Lung (tissue), 12 donors: ENCODE results near the gene FUT1. TPM values are rescaled to one million over a fixed set of nuclear protein-coding genes. Genes with fewer than 3 reads are reported as not detected.
A peak's percentile ranks its signal among the peaks of the same experiment; 100 is the strongest.

Experiments
- ATAC-seq: fragments of 200-7000 bp; cut with Tn5 transposase; one replicate; pipeline ENCODE4 v1.9.1; 2020; ENCODE audit warnings: moderate number of reproducible peaks; ENCODE audit not compliant: insufficient read depth, low FRiP score
- DNase-seq, 3 donors: peaks; one replicate each; pipeline ENCODE4 v3.0.0-alpha.2; 2013 to 2017
- H3K27ac ChIP-seq, 2 donors: one replicate each; pipeline ENCODE4 v1.5.1; 2013; ENCODE audit warnings: mild to moderate bottlenecking in 2 of 2, moderate library complexity in 2 of 2, control low read depth in 1 of 2, inconsistent platforms in 1 of 2, low read depth in 1 of 2, low read length in 1 of 2
- H3K27me3 ChIP-seq, 3 donors: one replicate each; pipeline ENCODE4 v1.5.1; 2013; ENCODE audit warnings: low read length in 2 of 3; ENCODE audit not compliant: control insufficient read depth in 3 of 3, insufficient read depth in 3 of 3
- H3K36me3 ChIP-seq, 4 donors: one replicate each; pipeline ENCODE4 v1.5.1; 2013; ENCODE audit warnings: low read length in 4 of 4, mild to moderate bottlenecking in 1 of 4, moderate library complexity in 1 of 4; ENCODE audit not compliant: control insufficient read depth in 4 of 4, insufficient read depth in 4 of 4
- H3K4me1 ChIP-seq, 5 donors: one replicate each; pipeline ENCODE4 v1.5.1; 2013; ENCODE audit warnings: low read length in 5 of 5, mild to moderate bottlenecking in 2 of 5, moderate library complexity in 1 of 5; ENCODE audit not compliant: control insufficient read depth in 5 of 5, insufficient read depth in 5 of 5
- H3K4me3 ChIP-seq: one replicate; pipeline ENCODE4 v1.5.1; 2013; ENCODE audit warnings: mild to moderate bottlenecking, control low read depth, moderate library complexity
- H3K9ac ChIP-seq, 2 donors: one replicate each; pipeline ENCODE4 v1.5.1; 2013; ENCODE audit warnings: low read length in 2 of 2, control low read depth in 1 of 2; ENCODE audit not compliant: insufficient read depth in 1 of 2
- H3K9me3 ChIP-seq, 4 donors: one replicate each; pipeline ENCODE4 v1.5.1; 2013; ENCODE audit warnings: low read length in 3 of 4, mild to moderate bottlenecking in 1 of 4, moderate library complexity in 1 of 4; ENCODE audit not compliant: control insufficient read depth in 4 of 4, insufficient read depth in 3 of 4
- CTCF ChIP-seq: IDR thresholded peaks from 2 replicates; pipeline ENCODE4 v1.5.1; 2012; ENCODE audit warnings: mild to moderate bottlenecking; ENCODE audit errors: control extremely low read depth, extremely low read depth
- WGBS, 2 donors: extraction: QIAGEN DNeasy Blood & Tissue Kit; methylation state at CpG; one replicate each; pipeline ENCODE4 v1.1.7; 2013; 5-methylcytosine and 5-hydroxymethylcytosine counted together
- polyA plus RNA-seq, 2 donors: library from polyadenylated mRNA; stranded (reverse); fragments of 200-250 nt; gene quantifications; one replicate each; pipeline ENCODE4 v1.2.1, GENCODE V29; 2013
- total RNA-seq, 2 donors: library from RNA; depleted of rRNA in 1 of 2; stranded (reverse); fragments of >200 nt in 1 of 2; gene quantifications; one replicate each; pipeline ENCODE4 v1.2.1, GENCODE V29; 2014 to 2021
- donor health status: control.
- donor health status: control.
- donor health status: Bipolar disorder and iron deficiency.
- donor health status: healthy.
- donor health status: DM: yes; HTN: yes; CAD: no.

The FUT1 gene
- total and polyA plus RNA-seq, 4 donors: 5.1 to 12.4 (median 7.1) TPM

- 24 to 55% methylated on average over 17 to 24 of the region's 24 CpGs for WGBS, 2 donors
- Histone ChIP-seq H3K9me3 (no peaks in the 10 kb centered on the region), H3K36me3 (peaks cover 0 to 4% (median 0%) of the 10 kb centered on the region in 4 donors), H3K4me3 (no peak overlapping the region), H3K27me3 (no peaks in the 10 kb centered on the region), H3K27ac (peak overlapping the region; percentile 17 to 56), H3K4me1 (peaks cover 0 to 46% (median 18%) of the 10 kb centered on the region in 5 donors), H3K9ac (peak overlapping the region in 1 of 2 donors; percentile 62)
- TF ChIP-seq CTCF: no peak
- ATAC-seq (no peak), DNase-seq (peak; percentile 87 to 93 (median 88))
These were observed 35.7 kb downstream of the FUT1 start for GRCh38 chr19:48716562-48717291.

- no peak for TF ChIP-seq CTCF
- Histone ChIP-seq H3K36me3 (peaks cover 0 to 2% (median 0%) of the 10 kb centered on the region in 4 donors), H3K4me3 (no peak overlapping the region), H3K9ac (peak overlapping the region in 1 of 2 donors; percentile 13), H3K4me1 (peaks cover 0 to 46% (median 17%) of the 10 kb centered on the region in 5 donors), H3K27ac (peak overlapping the region; percentile 34 to 37), H3K9me3 (peaks cover 0 to 3% (median 0%) of the 10 kb centered on the region in 4 donors), H3K27me3 (no peaks in the 10 kb centered on the region)
- no peak for ATAC-seq
- no peak for DNase-seq
- WGBS, 2 donors: 71 to 86% methylated on average over 19 of the region's 19 CpGs
These were observed 36.7 kb downstream of the FUT1 start for GRCh38 chr19:48715681-48716171.

GRCh38 chr19:48714759-48715675, 37.4 kb downstream of the FUT1 start:
- H3K27me3 ChIP-seq: no peaks in the 10 kb centered on the region
- no peak for TF ChIP-seq CTCF
- H3K27ac ChIP-seq: peak overlapping the region; percentile 69 to 86
- peak overlapping the region in 1 of 2 donors; percentile 78 for H3K9ac ChIP-seq
- H3K4me1 ChIP-seq: peaks cover 0 to 42% (median 16%) of the 10 kb centered on the region in 5 donors
- peaks cover 0 to 3% (median 0%) of the 10 kb centered on the region in 4 donors for H3K9me3 ChIP-seq
- 62 to 64% methylated on average over 26 of the region's 26 CpGs for WGBS, 2 donors
- peak overlapping the region; percentile 17 for H3K4me3 ChIP-seq
- no peaks in the 10 kb centered on the region for H3K36me3 ChIP-seq
- no peak for ATAC-seq
- DNase-seq: peak in 1 of 3 donors; percentile 18
